ENCODE results near the gene KRTAP11-1.

DNA sequence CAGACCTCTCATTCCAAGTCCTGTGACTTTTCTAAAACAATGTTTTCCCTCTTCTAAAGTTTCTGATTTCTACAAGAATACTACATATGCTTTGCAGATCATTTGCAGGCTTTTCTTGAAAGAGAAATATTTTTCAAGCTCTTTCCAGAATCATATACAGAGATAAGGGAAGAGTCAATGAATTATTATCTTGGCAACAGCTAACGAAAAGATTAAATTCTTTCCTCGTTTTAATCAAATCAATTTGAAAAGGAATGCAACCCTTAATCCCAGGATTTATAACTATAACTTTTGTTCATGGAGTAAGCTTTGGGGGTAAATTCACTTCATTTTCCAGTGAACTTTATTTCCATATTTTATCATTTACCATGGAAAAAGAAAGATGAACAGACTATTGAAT, 6.9 kb downstream of the KRTAP11-1 start:
- TF ChIP-seq POLR2AphosphoS5 (IDR thresholded peaks at IDR 0.05): no peak
- TF ChIP-seq, protein P1, sequence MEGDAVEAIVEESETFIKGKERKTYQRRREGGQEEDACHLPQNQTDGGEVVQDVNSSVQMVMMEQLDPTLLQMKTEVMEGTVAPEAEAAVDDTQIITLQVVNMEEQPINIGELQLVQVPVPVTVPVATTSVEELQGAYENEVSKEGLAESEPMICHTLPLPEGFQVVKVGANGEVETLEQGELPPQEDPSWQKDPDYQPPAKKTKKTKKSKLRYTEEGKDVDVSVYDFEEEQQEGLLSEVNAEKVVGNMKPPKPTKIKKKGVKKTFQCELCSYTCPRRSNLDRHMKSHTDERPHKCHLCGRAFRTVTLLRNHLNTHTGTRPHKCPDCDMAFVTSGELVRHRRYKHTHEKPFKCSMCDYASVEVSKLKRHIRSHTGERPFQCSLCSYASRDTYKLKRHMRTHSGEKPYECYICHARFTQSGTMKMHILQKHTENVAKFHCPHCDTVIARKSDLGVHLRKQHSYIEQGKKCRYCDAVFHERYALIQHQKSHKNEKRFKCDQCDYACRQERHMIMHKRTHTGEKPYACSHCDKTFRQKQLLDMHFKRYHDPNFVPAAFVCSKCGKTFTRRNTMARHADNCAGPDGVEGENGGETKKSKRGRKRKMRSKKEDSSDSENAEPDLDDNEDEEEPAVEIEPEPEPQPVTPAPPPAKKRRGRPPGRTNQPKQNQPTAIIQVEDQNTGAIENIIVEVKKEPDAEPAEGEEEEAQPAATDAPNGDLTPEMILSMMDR (IDR thresholded peaks at IDR 0.05): no peak
- TF ChIP-seq POLR2A (IDR thresholded peaks at IDR 0.05): no peak

Data from prostate gland (tissue), 2 donors.